Activated CD4-positive, alpha-beta T cell treated with anti-CD3 and anti-CD28 coated beads, Interleukin-2, amount 10 ng/mL, durations not matched to agents 24 days and 14 days (primary cell): ENCODE results near the gene ANKS1B. TPM values are rescaled to one million over a fixed set of nuclear protein-coding genes. Genes with fewer than 3 reads are reported as not detected.

Experiments used
- DNase-seq: peaks from one replicate; pipeline ENCODE4 v3.0.0; 2022
- H3K27ac Mint-ChIP-seq: one replicate; pipeline ENCODE4 v1.8.0; 2022; ENCODE audit warnings: mild to moderate bottlenecking, mixed read lengths
- H3K27me3 Mint-ChIP-seq: one replicate; pipeline ENCODE4 v1.8.0; 2022; ENCODE audit warnings: mixed read lengths
- H3K36me3 Mint-ChIP-seq: one replicate; pipeline ENCODE4 v1.8.0; 2022; ENCODE audit warnings: low read depth, mild to moderate bottlenecking, mixed read lengths
- H3K4me1 Mint-ChIP-seq: one replicate; pipeline ENCODE4 v1.8.0; 2021; ENCODE audit warnings: mixed read lengths
- H3K4me3 Mint-ChIP-seq: one replicate; pipeline ENCODE4 v1.8.0; 2022; ENCODE audit warnings: mild to moderate bottlenecking, moderate library complexity, mixed read lengths
- H3K9me3 Mint-ChIP-seq: one replicate; pipeline ENCODE4 v1.8.0; 2021; ENCODE audit warnings: mixed read lengths
- intact Hi-C: fragments of 100-400 bp; cut with micrococcal nuclease; formaldehyde crosslinking; loops from one replicate; pipeline ENCODE4 v1.15.1; 2023
- total RNA-seq: library from RNA; stranded (reverse); gene quantifications from 2 replicates; pipeline ENCODE4 v1.2.3, GENCODE V29; 2022

ANKS1B gene
- total RNA-seq, 1 donor from 2014 or later: 1.5 TPM

- Mint-ChIP-seq H3K4me3 (no peak overlapping the region), H3K27ac (no peak overlapping the region), H3K9me3 (no peaks in the 10 kb centered on the region), H3K4me1 (peaks cover 2% of the 10 kb centered on the region), H3K36me3 (no peaks in the 10 kb centered on the region), H3K27me3 (peaks cover 25% of the 10 kb centered on the region)
- intact Hi-C loops: no loop called here
- no peak for DNase-seq
Measured at GRCh38 chr12:98830657-98831056, 1154.1 kb downstream of the ANKS1B start.

- Mint-ChIP-seq H3K4me3 (no peak overlapping the region), H3K27me3 (peaks cover 19% of the 10 kb centered on the region), H3K4me1 (peaks cover 2% of the 10 kb centered on the region), H3K9me3 (no peaks in the 10 kb centered on the region), H3K36me3 (no peaks in the 10 kb centered on the region), H3K27ac (no peak overlapping the region)
- DNase-seq: no peak
- intact Hi-C loops: no loop called here
Measured at GRCh38 chr12:98828802-98829600, 1155.7 kb downstream of the ANKS1B start.

GRCh38 chr12:98823012-98823411 lies 1161.7 kb downstream of the ANKS1B start:
- Mint-ChIP-seq H3K4me3 (no peak overlapping the region), H3K4me1 (no peaks in the 10 kb centered on the region), H3K27me3 (peaks cover 27% of the 10 kb centered on the region), H3K36me3 (no peaks in the 10 kb centered on the region), H3K9me3 (no peaks in the 10 kb centered on the region), H3K27ac (no peak overlapping the region)
- no peak for DNase-seq
- intact Hi-C loops: no loop called here

- H3K9me3 Mint-ChIP-seq: no peaks in the 10 kb centered on the region
- intact Hi-C loops: no loop called here
- no peaks in the 10 kb centered on the region for H3K4me1 Mint-ChIP-seq
- no peak for DNase-seq
- H3K36me3 Mint-ChIP-seq: no peaks in the 10 kb centered on the region
- H3K27me3 Mint-ChIP-seq: peaks cover 27% of the 10 kb centered on the region
- no peak overlapping the region for H3K4me3 Mint-ChIP-seq
- no peak overlapping the region for H3K27ac Mint-ChIP-seq
Measured at GRCh38 chr12:98821866-98822265, 1162.9 kb downstream of the ANKS1B start.

GRCh38 chr12:98821232-98821631 lies 1163.5 kb downstream of the ANKS1B start:
- no peaks in the 10 kb centered on the region for H3K4me1 Mint-ChIP-seq

GRCh38 chr12:98819821-98820404 lies 1164.8 kb downstream of the ANKS1B start:
- intact Hi-C loops: no loop called here
- no peaks in the 10 kb centered on the region for H3K9me3 Mint-ChIP-seq
- no peaks in the 10 kb centered on the region for H3K36me3 Mint-ChIP-seq

More at GRCh38 chr12:98821232-98821631, 1163.5 kb downstream of the ANKS1B start:
- no peak for DNase-seq
- Mint-ChIP-seq H3K4me3 (no peak overlapping the region), H3K36me3 (no peaks in the 10 kb centered on the region), H3K27ac (no peak overlapping the region), H3K9me3 (no peaks in the 10 kb centered on the region), H3K27me3 (peaks cover 25% of the 10 kb centered on the region)
- intact Hi-C loops: no loop called here

GRCh38 chr12:98819071-98819470 lies 1165.7 kb downstream of the ANKS1B start:
- peaks cover 32% of the 10 kb centered on the region for H3K27me3 Mint-ChIP-seq

More at GRCh38 chr12:98819821-98820404, 1164.8 kb downstream of the ANKS1B start:
- H3K27ac Mint-ChIP-seq: no peak overlapping the region
- H3K4me3 Mint-ChIP-seq: no peak overlapping the region
- no peaks in the 10 kb centered on the region for H3K4me1 Mint-ChIP-seq
- H3K27me3 Mint-ChIP-seq: peaks cover 32% of the 10 kb centered on the region
- no peak for DNase-seq

GRCh38 chr12:98818239-98818638 lies 1166.5 kb downstream of the ANKS1B start:
- intact Hi-C loops: no loop called here
- Mint-ChIP-seq H3K36me3 (no peaks in the 10 kb centered on the region), H3K9me3 (no peaks in the 10 kb centered on the region), H3K4me1 (no peaks in the 10 kb centered on the region), H3K27me3 (peaks cover 32% of the 10 kb centered on the region), H3K4me3 (no peak overlapping the region), H3K27ac (no peak overlapping the region)
- no peak for DNase-seq

More at GRCh38 chr12:98819071-98819470, 1165.7 kb downstream of the ANKS1B start:
- H3K4me1 Mint-ChIP-seq: no peaks in the 10 kb centered on the region
- no peak for DNase-seq
- H3K27ac Mint-ChIP-seq: no peak overlapping the region
- no peaks in the 10 kb centered on the region for H3K9me3 Mint-ChIP-seq
- H3K4me3 Mint-ChIP-seq: no peak overlapping the region
- intact Hi-C loops: no loop called here
- H3K36me3 Mint-ChIP-seq: no peaks in the 10 kb centered on the region

GRCh38 chr12:98817742-98818141 lies 1167.0 kb downstream of the ANKS1B start:
- no peaks in the 10 kb centered on the region for H3K4me1 Mint-ChIP-seq
- DNase-seq: no peak
- no peak overlapping the region for H3K27ac Mint-ChIP-seq
- no peaks in the 10 kb centered on the region for H3K36me3 Mint-ChIP-seq
- H3K4me3 Mint-ChIP-seq: no peak overlapping the region
- H3K9me3 Mint-ChIP-seq: no peaks in the 10 kb centered on the region
- H3K27me3 Mint-ChIP-seq: peaks cover 32% of the 10 kb centered on the region
- intact Hi-C loops: no loop called here

- Mint-ChIP-seq H3K27ac (no peak overlapping the region), H3K4me1 (no peaks in the 10 kb centered on the region), H3K36me3 (no peaks in the 10 kb centered on the region), H3K9me3 (no peaks in the 10 kb centered on the region), H3K4me3 (no peak overlapping the region), H3K27me3 (peaks cover 31% of the 10 kb centered on the region)
- intact Hi-C loops: no loop called here
- DNase-seq: no peak
Measured at GRCh38 chr12:98816720-98817119, 1168.0 kb downstream of the ANKS1B start.

- Mint-ChIP-seq H3K27me3 (peaks cover 23% of the 10 kb centered on the region), H3K27ac (no peak overlapping the region), H3K9me3 (no peaks in the 10 kb centered on the region), H3K4me1 (no peaks in the 10 kb centered on the region), H3K4me3 (no peak overlapping the region), H3K36me3 (no peaks in the 10 kb centered on the region)
- no peak for DNase-seq
- intact Hi-C loops: no loop called here
Measured at GRCh38 chr12:98814254-98814653, 1170.5 kb downstream of the ANKS1B start.

GRCh38 chr12:98812225-98812624 lies 1172.5 kb downstream of the ANKS1B start:
- no peak for DNase-seq
- H3K4me3 Mint-ChIP-seq: no peak overlapping the region

GRCh38 chr12:98808243-98808875 lies 1176.4 kb downstream of the ANKS1B start:
- Mint-ChIP-seq H3K4me3 (no peak overlapping the region), H3K36me3 (no peaks in the 10 kb centered on the region), H3K9me3 (no peaks in the 10 kb centered on the region), H3K27ac (no peak overlapping the region), H3K4me1 (no peaks in the 10 kb centered on the region), H3K27me3 (peaks cover 30% of the 10 kb centered on the region)
- DNase-seq: no peak
- intact Hi-C loops: no loop called here

More at GRCh38 chr12:98812225-98812624, 1172.5 kb downstream of the ANKS1B start:
- Mint-ChIP-seq H3K27me3 (peaks cover 27% of the 10 kb centered on the region), H3K4me1 (no peaks in the 10 kb centered on the region), H3K27ac (no peak overlapping the region), H3K36me3 (no peaks in the 10 kb centered on the region), H3K9me3 (no peaks in the 10 kb centered on the region)
- intact Hi-C loops: no loop called here

GRCh38 chr12:98807187-98807586 lies 1177.5 kb downstream of the ANKS1B start:
- H3K27me3 Mint-ChIP-seq: peaks cover 36% of the 10 kb centered on the region
- H3K4me1 Mint-ChIP-seq: no peaks in the 10 kb centered on the region
- intact Hi-C loops: no loop called here
- DNase-seq: no peak
- H3K9me3 Mint-ChIP-seq: no peaks in the 10 kb centered on the region
- no peaks in the 10 kb centered on the region for H3K36me3 Mint-ChIP-seq
- H3K27ac Mint-ChIP-seq: no peak overlapping the region
- no peak overlapping the region for H3K4me3 Mint-ChIP-seq
